ENCODE measurements around the gene AGPAT4.
"Not testable (repeated sequence)": the region's sequence is repeated elsewhere in the genome, so short reads cannot be mapped to it uniquely, and the experiment has no call there.

AGPAT4 gene

GRCh38 chr6:161227004-161227960 is 46.6 kb downstream of the AGPAT4 start:
- DNase-seq (ENCODE audit: low spot score) = no peak

- DNase-seq (ENCODE audit: low spot score) = peak; percentile 27
Measured at GRCh38 chr6:161226009-161226964, 47.6 kb downstream of the AGPAT4 start.

- no peak for DNase-seq (ENCODE audit: low spot score)
Measured at GRCh38 chr6:161225681-161226008, 48.2 kb downstream of the AGPAT4 start.

- DNase-seq (ENCODE audit: low spot score) = not testable (repeated sequence)
Measured at GRCh38 chr6:161224951-161225680, 48.7 kb downstream of the AGPAT4 start.

- DNase-seq (ENCODE audit: low spot score) = no peak
Measured at GRCh38 chr6:161223646-161224045, 50.2 kb downstream of the AGPAT4 start.

GRCh38 chr6:161222706-161223234 is 51.1 kb downstream of the AGPAT4 start:
- no peak for DNase-seq (ENCODE audit: low spot score)

GRCh38 chr6:161220346-161220745 is 53.5 kb downstream of the AGPAT4 start:
- DNase-seq (ENCODE audit: low spot score) = no peak

GRCh38 chr6:161219680-161220079 is 54.2 kb downstream of the AGPAT4 start:
- no peak for DNase-seq (ENCODE audit: low spot score)

- DNase-seq (ENCODE audit: low spot score) = no peak
Measured at GRCh38 chr6:161218222-161218621, 55.6 kb downstream of the AGPAT4 start.

GRCh38 chr6:161217628-161218027 is 56.2 kb downstream of the AGPAT4 start:
- DNase-seq (ENCODE audit: low spot score) = no peak

GRCh38 chr6:161216616-161217205 is 57.1 kb downstream of the AGPAT4 start:
- DNase-seq (ENCODE audit: low spot score) = no peak

- DNase-seq (ENCODE audit: low spot score) = no peak
Measured at GRCh38 chr6:161215876-161216615, 57.8 kb downstream of the AGPAT4 start.

GRCh38 chr6:161215193-161215592 is 58.7 kb downstream of the AGPAT4 start:
- DNase-seq (ENCODE audit: low spot score) = no peak

GRCh38 chr6:161214722-161215121 is 59.1 kb downstream of the AGPAT4 start:
- DNase-seq (ENCODE audit: low spot score) = no peak

GRCh38 chr6:161212902-161213301 is 61.0 kb downstream of the AGPAT4 start:
- DNase-seq (ENCODE audit: low spot score) = no peak

- DNase-seq (ENCODE audit: low spot score) = no peak
Measured at GRCh38 chr6:161211380-161212035, 62.4 kb downstream of the AGPAT4 start.

- no peak for DNase-seq (ENCODE audit: low spot score)
Measured at GRCh38 chr6:161210857-161211256, 63.0 kb downstream of the AGPAT4 start.

- DNase-seq (ENCODE audit: low spot score) = no peak
Measured at GRCh38 chr6:161207200-161207599, 66.7 kb downstream of the AGPAT4 start.

- DNase-seq (ENCODE audit: low spot score) = no peak
Measured at GRCh38 chr6:161204866-161205557, 68.8 kb downstream of the AGPAT4 start.
